Measurements from ENCODE around the gene SF3B2. TPM values are rescaled to one million over a fixed set of nuclear protein-coding genes. Genes with fewer than 3 reads are reported as not detected.

Gene SF3B2
- total and polyA plus RNA-seq, 2 donors (not counting 3 experiments of a cell fraction or from before 2014, with no cell fraction given): 99.4 to 196 TPM

Other genes with a start within 250 kb of the SF3B2 start
- gene SNX32, start 218.4 kb upstream of the SF3B2 start, total RNA-seq: 1.0 TPM in 1 of 2 replicates, not detected in the other
- 0.19 and 0.29 TPM in 2 replicates for gene SNX32, start 218.4 kb upstream of the SF3B2 start, polyA plus RNA-seq
- 1,783 and 1,844 TPM in 2 replicates for gene CFL1, start 194.2 kb upstream of the SF3B2 start, total RNA-seq
- 2,403 and 2,689 TPM in 2 replicates for gene CFL1, start 194.2 kb upstream of the SF3B2 start, polyA plus RNA-seq
- 68.4 and 76.9 TPM in 2 replicates for gene MUS81, start 191.9 kb upstream of the SF3B2 start, total RNA-seq
- 57.9 and 64.5 TPM in 2 replicates for gene MUS81, start 191.9 kb upstream of the SF3B2 start, polyA plus RNA-seq
- gene EFEMP2, start 179.6 kb upstream of the SF3B2 start, total RNA-seq: 76.5 and 81.7 TPM in 2 replicates
- 207 and 259 TPM in 2 replicates for gene EFEMP2, start 179.6 kb upstream of the SF3B2 start, polyA plus RNA-seq
- gene CTSW, start 172.5 kb upstream of the SF3B2 start, total RNA-seq: not detected in 2 replicates
- not detected in 2 replicates for gene CTSW, start 172.5 kb upstream of the SF3B2 start, polyA plus RNA-seq
- gene FIBP, start 163.9 kb upstream of the SF3B2 start, total RNA-seq: 88.5 and 105 TPM in 2 replicates
- gene FIBP, start 163.9 kb upstream of the SF3B2 start, polyA plus RNA-seq: 162 and 210 TPM in 2 replicates
- 103 and 105 TPM in 2 replicates for gene CCDC85B, start 161.7 kb upstream of the SF3B2 start, total RNA-seq
- gene CCDC85B, start 161.7 kb upstream of the SF3B2 start, polyA plus RNA-seq: 107 and 132 TPM in 2 replicates
- 52.6 and 53.8 TPM in 2 replicates for gene FOSL1, start 152.0 kb upstream of the SF3B2 start, total RNA-seq
- 16.6 and 18.1 TPM in 2 replicates for gene FOSL1, start 152.0 kb upstream of the SF3B2 start, polyA plus RNA-seq
- gene C11orf68, start 133.3 kb upstream of the SF3B2 start, total RNA-seq: 32.8 and 35.6 TPM in 2 replicates
- gene C11orf68, start 133.3 kb upstream of the SF3B2 start, polyA plus RNA-seq: 66.5 and 84.8 TPM in 2 replicates
- gene DRAP1, start 132.9 kb upstream of the SF3B2 start, total RNA-seq: 114 and 118 TPM in 2 replicates
- gene DRAP1, start 132.9 kb upstream of the SF3B2 start, polyA plus RNA-seq: 73.5 and 74.9 TPM in 2 replicates
- gene TSGA10IP, start 106.9 kb upstream of the SF3B2 start, total RNA-seq: not detected in 2 replicates
- gene TSGA10IP, start 106.9 kb upstream of the SF3B2 start, polyA plus RNA-seq: not detected in 2 replicates
- gene SART1, start 90.6 kb upstream of the SF3B2 start, total RNA-seq: 58.9 and 62.7 TPM in 2 replicates
- gene SART1, start 90.6 kb upstream of the SF3B2 start, polyA plus RNA-seq: 17.3 and 21.8 TPM in 2 replicates
- 39.7 and 42.4 TPM in 2 replicates for gene EIF1AD, start 50.2 kb upstream of the SF3B2 start, total RNA-seq
- gene EIF1AD, start 50.2 kb upstream of the SF3B2 start, polyA plus RNA-seq: 35.7 and 39.3 TPM in 2 replicates
- 246 and 269 TPM in 2 replicates for gene BANF1, start 49.9 kb upstream of the SF3B2 start, total RNA-seq
- gene BANF1, start 49.9 kb upstream of the SF3B2 start, polyA plus RNA-seq: 367 and 376 TPM in 2 replicates
- 0.46 and 0.92 TPM in 2 replicates for gene CST6, start 40.4 kb upstream of the SF3B2 start, total RNA-seq
- gene CST6, start 40.4 kb upstream of the SF3B2 start, polyA plus RNA-seq: 2.2 and 2.5 TPM in 2 replicates
- gene CATSPER1, start 25.9 kb upstream of the SF3B2 start, total RNA-seq: 1.0 and 1.3 TPM in 2 replicates
- 0.68 and 0.89 TPM in 2 replicates for gene CATSPER1, start 25.9 kb upstream of the SF3B2 start, polyA plus RNA-seq
- not detected in 2 replicates for gene GAL3ST3, start 3.2 kb upstream of the SF3B2 start, total RNA-seq
- gene GAL3ST3, start 3.2 kb upstream of the SF3B2 start, polyA plus RNA-seq: 0.15 and 0.24 TPM in 2 replicates
- gene PACS1, start 17.9 kb downstream of the SF3B2 start, total RNA-seq: 52.8 and 64.4 TPM in 2 replicates
- gene PACS1, start 17.9 kb downstream of the SF3B2 start, polyA plus RNA-seq: 24.8 and 26.4 TPM in 2 replicates
- 39.2 and 40.5 TPM in 2 replicates for gene KLC2, start 205.3 kb downstream of the SF3B2 start, total RNA-seq
- gene KLC2, start 205.3 kb downstream of the SF3B2 start, polyA plus RNA-seq: 20.7 and 24.0 TPM in 2 replicates
- 171 and 177 TPM in 2 replicates for gene RAB1B, start 216.3 kb downstream of the SF3B2 start, total RNA-seq
- gene RAB1B, start 216.3 kb downstream of the SF3B2 start, polyA plus RNA-seq: 383 and 465 TPM in 2 replicates
- 0.78 and 1.2 TPM in 2 replicates for gene CNIH2, start 225.8 kb downstream of the SF3B2 start, total RNA-seq
- gene CNIH2, start 225.8 kb downstream of the SF3B2 start, polyA plus RNA-seq: 0.46 and 0.91 TPM in 2 replicates
- 104 and 123 TPM in 2 replicates for gene YIF1A, start 236.8 kb downstream of the SF3B2 start, total RNA-seq
- 271 and 383 TPM in 2 replicates for gene YIF1A, start 236.8 kb downstream of the SF3B2 start, polyA plus RNA-seq
- not detected in 2 replicates for gene TMEM151A, start 239.5 kb downstream of the SF3B2 start, total RNA-seq
- 0.03 TPM in 1 of 2 replicates, not detected in the other for gene TMEM151A, start 239.5 kb downstream of the SF3B2 start, polyA plus RNA-seq

Data from endothelial cell of umbilical vein (primary cell).